ENCODE results near the gene IFNGR1. TPM values are rescaled to one million over a fixed set of nuclear protein-coding genes. Genes with fewer than 3 reads are reported as not detected.

Gene IFNGR1
- total RNA-seq, 1 donor: 45.3 TPM

DNA sequence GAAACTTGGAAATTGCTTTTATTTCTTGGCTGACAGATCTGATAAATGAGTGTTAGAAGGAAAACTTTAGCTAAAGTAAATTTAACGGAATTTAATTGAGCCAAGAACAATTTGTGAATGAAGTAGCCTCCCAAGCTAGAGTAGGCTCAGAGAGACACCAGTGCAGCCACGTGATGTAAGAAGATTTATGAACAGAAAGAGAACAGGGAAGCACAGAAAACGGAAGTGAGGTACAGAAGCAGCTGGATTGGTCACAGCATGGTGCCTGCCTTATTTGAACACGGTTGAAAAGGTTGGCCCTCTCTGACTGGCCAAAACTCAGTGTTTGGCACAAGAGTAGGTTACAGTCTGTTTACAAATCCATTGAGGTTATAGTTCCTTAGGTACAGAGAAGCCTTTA is 29.5 kb upstream of the IFNGR1 start:
- no peak for DNase-seq (ENCODE audit: low read depth)
- TF ChIP-seq, protein P1, sequence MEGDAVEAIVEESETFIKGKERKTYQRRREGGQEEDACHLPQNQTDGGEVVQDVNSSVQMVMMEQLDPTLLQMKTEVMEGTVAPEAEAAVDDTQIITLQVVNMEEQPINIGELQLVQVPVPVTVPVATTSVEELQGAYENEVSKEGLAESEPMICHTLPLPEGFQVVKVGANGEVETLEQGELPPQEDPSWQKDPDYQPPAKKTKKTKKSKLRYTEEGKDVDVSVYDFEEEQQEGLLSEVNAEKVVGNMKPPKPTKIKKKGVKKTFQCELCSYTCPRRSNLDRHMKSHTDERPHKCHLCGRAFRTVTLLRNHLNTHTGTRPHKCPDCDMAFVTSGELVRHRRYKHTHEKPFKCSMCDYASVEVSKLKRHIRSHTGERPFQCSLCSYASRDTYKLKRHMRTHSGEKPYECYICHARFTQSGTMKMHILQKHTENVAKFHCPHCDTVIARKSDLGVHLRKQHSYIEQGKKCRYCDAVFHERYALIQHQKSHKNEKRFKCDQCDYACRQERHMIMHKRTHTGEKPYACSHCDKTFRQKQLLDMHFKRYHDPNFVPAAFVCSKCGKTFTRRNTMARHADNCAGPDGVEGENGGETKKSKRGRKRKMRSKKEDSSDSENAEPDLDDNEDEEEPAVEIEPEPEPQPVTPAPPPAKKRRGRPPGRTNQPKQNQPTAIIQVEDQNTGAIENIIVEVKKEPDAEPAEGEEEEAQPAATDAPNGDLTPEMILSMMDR (IDR thresholded peaks at IDR 0.05; ENCODE audit: insufficient read depth, low read length): no peak
- H3K4me3 ChIP-seq (ENCODE audit: low read depth, low read length): no peak overlapping the region

DNA sequence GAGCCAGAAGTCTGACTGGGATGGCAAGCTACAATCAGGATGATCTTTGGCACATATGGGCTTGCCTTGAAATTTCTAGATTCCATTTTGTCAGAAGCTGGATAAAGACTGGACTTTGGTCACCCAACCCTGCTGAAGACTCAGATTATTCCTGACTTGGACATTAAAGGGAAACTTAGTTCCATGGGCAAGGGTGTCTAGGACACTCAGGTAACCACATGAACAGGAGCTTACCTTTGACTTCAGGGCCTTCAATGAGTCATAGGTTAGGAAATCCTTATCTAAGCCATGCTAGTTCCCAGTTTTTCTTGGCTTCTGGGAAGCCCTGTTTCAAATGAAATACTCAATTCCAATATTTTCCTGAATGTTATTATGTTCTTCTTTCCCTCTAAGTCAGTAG is 28.5 kb upstream of the IFNGR1 start:
- TF ChIP-seq, protein P1 (IDR thresholded peaks at IDR 0.05; ENCODE audit: insufficient read depth, low read length): no peak
- DNase-seq (ENCODE audit: low read depth): no peak
- no peak overlapping the region for H3K4me3 ChIP-seq (ENCODE audit: low read depth, low read length)

DNA sequence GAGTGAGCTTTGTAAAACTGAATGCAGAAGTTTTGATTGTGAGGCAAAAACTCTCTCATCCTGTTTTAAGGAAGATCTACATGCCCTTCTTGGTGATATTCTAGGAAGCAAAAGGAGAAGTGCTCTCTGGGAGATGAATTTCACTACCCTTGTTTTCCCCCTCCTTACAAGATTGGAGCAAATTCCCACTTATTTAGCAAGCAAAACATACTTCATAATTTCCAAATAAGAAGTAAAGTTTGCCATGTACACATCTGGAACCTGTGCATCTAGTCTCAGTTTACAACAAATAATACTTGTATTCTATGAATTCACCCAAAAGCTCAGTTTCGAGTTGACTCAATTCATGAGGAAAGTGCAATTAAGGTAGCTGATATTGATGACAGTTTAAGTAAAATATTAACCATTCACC is 27.6 kb upstream of the IFNGR1 start:
- no peak overlapping the region for H3K4me3 ChIP-seq (ENCODE audit: low read depth, low read length)
- TF ChIP-seq, protein P1 (IDR thresholded peaks at IDR 0.05; ENCODE audit: insufficient read depth, low read length): no peak
- DNase-seq (ENCODE audit: low read depth): no peak

DNA sequence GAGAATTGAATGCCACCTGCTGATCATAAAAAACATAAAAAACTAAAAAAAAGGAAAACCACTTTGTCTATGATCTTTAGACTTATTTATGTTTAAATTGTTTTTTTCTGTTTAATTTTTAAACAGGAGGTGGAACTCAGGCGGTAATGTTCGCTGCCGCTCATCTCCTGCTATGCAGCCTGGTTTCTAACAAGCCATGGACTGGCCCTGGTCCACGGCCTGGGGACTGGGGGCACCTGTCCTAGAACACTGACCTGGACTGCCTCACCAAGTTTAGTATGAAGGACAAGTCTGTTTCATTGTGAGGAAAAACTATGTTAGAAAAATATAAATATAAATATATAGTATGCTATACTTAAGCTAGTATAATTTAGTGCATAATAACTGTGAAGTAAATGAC is 27.0 kb upstream of the IFNGR1 start:
- no peak overlapping the region for H3K4me3 ChIP-seq (ENCODE audit: low read depth, low read length)
- TF ChIP-seq, protein P1 (IDR thresholded peaks at IDR 0.05; ENCODE audit: insufficient read depth, low read length): no peak
- DNase-seq (ENCODE audit: low read depth): no peak

DNA sequence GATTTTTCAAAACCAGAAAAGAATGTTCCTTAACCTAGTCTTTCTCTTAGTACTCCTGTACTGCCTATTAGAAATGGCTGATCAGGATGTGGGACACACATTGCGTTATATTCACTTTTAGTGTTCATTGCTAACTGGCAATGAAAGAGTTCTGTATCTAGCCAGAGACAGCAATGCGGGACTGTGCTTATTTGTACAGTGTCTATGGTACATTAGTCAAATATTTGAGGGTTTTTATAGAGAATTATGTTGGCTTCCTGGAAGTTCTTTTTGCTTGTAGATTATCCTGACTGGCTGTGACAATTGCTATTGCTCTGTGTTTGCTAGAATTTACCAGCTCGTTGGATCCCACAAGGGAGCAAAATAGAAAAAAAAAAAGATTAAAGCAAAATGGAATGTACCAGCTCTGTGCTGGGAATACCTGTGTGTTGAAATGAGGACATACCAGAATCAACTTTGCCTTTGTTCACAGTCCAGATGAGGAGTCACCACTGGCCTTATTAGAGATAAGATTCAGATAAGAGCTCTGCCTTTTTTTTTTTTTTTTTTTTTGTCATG is 22.4 kb upstream of the IFNGR1 start:
- no peak overlapping the region for H3K4me3 ChIP-seq (ENCODE audit: low read depth, low read length)
- TF ChIP-seq, protein P1 (IDR thresholded peaks at IDR 0.05; ENCODE audit: insufficient read depth, low read length): no peak
- DNase-seq (ENCODE audit: low read depth): peak; percentile 53

DNA sequence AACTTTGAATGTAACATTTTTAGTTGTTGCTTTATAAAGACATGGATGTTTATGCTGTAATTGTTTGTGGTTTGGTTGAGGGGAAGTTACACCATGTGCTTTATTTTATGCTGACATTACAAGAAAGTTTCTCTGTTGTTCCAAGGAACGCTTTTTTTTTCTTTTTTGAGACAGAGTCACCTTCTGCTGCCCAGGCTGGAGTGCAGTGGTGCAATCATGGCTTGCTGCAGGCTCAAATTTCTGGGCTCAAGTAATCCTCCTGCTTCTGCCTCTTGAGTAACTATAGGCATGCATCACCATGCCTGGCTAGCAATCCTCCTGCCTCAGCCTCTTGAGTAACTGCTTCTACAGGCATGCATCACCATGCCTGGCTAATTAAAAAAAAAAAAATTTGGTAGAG is 21.0 kb upstream of the IFNGR1 start:
- H3K4me3 ChIP-seq (ENCODE audit: low read depth, low read length): no peak overlapping the region
- TF ChIP-seq, protein P1 (IDR thresholded peaks at IDR 0.05; ENCODE audit: insufficient read depth, low read length): no peak
- DNase-seq (ENCODE audit: low read depth): peak; percentile 91

All from fibroblast of the aortic adventitia (primary cell).